ENCODE measurements around the gene DNAJC8.

DNAJC8 gene

DNA sequence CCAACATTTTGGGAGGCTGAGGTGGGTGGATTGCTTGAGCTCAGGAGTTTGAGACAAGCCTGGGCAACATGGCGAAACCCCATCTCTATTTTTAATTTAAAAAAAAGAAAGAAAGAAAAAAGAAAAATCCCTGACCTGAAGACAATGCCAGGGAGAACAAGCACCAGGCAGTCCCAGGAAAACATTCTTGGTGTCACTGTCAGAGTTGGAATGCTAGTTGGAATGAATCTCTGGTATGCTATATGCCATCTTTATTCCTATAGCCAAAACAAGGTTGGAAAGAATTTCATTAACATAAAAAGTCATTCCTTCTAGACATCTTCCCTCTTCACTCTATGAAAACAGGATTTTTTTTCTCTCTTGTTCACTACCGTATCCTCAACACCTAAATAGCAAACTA is 2.8 kb downstream of the DNAJC8 start:
- no peak overlapping the region for H3K4me3 ChIP-seq (ENCODE audit: low read depth, low read length)
- no peak for DNase-seq (ENCODE audit: low read depth, low spot score)
- ChIA-PET POLR2A (no interaction called here), CTCF (interaction anchor here (0.6 to 1.8 kb wide), 2 partner anchors 21 to 612 kb away, joined by 3 to 7 read pairs; no protein-coding TSS in a partner anchor)
- TF ChIP-seq, protein P1, sequence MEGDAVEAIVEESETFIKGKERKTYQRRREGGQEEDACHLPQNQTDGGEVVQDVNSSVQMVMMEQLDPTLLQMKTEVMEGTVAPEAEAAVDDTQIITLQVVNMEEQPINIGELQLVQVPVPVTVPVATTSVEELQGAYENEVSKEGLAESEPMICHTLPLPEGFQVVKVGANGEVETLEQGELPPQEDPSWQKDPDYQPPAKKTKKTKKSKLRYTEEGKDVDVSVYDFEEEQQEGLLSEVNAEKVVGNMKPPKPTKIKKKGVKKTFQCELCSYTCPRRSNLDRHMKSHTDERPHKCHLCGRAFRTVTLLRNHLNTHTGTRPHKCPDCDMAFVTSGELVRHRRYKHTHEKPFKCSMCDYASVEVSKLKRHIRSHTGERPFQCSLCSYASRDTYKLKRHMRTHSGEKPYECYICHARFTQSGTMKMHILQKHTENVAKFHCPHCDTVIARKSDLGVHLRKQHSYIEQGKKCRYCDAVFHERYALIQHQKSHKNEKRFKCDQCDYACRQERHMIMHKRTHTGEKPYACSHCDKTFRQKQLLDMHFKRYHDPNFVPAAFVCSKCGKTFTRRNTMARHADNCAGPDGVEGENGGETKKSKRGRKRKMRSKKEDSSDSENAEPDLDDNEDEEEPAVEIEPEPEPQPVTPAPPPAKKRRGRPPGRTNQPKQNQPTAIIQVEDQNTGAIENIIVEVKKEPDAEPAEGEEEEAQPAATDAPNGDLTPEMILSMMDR (IDR thresholded peaks at IDR 0.05; ENCODE audit: insufficient read depth, low read length, missing control alignments) = no peak

DNA sequence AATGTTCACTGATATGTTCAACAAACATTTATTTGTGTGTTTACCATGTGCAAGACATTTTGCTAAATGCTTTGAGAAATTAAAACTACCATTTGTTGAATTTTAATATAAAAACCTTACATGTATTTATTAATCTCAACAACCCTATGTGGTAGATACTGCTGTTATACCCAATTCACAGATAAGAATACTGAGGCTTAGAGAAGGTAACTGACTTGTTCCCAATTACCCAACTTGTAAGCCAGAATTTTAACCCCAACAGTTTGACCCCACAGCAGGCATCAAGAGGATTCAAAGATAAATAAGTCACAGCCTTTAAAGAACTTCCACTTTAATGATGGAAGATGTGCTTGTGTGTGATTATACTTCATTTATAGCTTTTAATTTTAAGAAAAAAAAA is 3.7 kb downstream of the DNAJC8 start:
- CTCF ChIA-PET = interaction anchor here (1.3 to 1.8 kb wide), 3 partner anchors 19 to 137 kb away, joined by 3 to 7 read pairs (median 3); no protein-coding TSS in a partner anchor

GRCh38 chr1:28213315-28213714 is 19.5 kb downstream of the DNAJC8 start:
- CTCF ChIA-PET = interaction anchor here (0.8 to 11.9 kb wide), 7 partner anchors 10 to 350 kb away, joined by 3 to 330 read pairs (median 4); partner anchors contain the start of gene EYA3
- POLR2A ChIA-PET = interaction anchor here (0.7 to 1.4 kb wide), 2 partner anchors 22 to 225 kb away, joined by 3 read pairs; partner anchors contain the start of gene ATP5IF1
- TF ChIP-seq, protein P1 (IDR thresholded peaks at IDR 0.05; ENCODE audit: insufficient read depth, low read length, missing control alignments) = no peak
- no peak overlapping the region for H3K4me3 ChIP-seq (ENCODE audit: low read depth, low read length)
- DNase-seq (ENCODE audit: low read depth, low spot score) = no peak

More for the DNA sequence above, 3.7 kb downstream of the DNAJC8 start:
- POLR2A ChIA-PET = no interaction called here
- TF ChIP-seq, protein P1 (IDR thresholded peaks at IDR 0.05; ENCODE audit: insufficient read depth, low read length, missing control alignments) = no peak
- no peak overlapping the region for H3K4me3 ChIP-seq (ENCODE audit: low read depth, low read length)
- DNase-seq (ENCODE audit: low read depth, low spot score) = no peak

GRCh38 chr1:28209700-28210099 is 23.1 kb downstream of the DNAJC8 start:
- ChIA-PET POLR2A (no interaction called here), CTCF (interaction anchor here (0.6 to 11.9 kb wide), 19 partner anchors 8 to 395 kb away, joined by 3 to 330 read pairs (median 5); partner anchors contain the start of gene EYA3)
- TF ChIP-seq, protein P1 (IDR thresholded peaks at IDR 0.05; ENCODE audit: insufficient read depth, low read length, missing control alignments) = no peak
- DNase-seq (ENCODE audit: low read depth, low spot score) = no peak
- no peak overlapping the region for H3K4me3 ChIP-seq (ENCODE audit: low read depth, low read length)

- CTCF ChIA-PET = interaction anchor here (0.6 to 11.9 kb wide), 30 partner anchors 9 to 396 kb away, joined by 3 to 330 read pairs (median 4); partner anchors contain the start of gene EYA3
- POLR2A ChIA-PET = no interaction called here
Measured at GRCh38 chr1:28208818-28209441, 23.9 kb downstream of the DNAJC8 start.

GRCh38 chr1:28205243-28205642 is 27.6 kb downstream of the DNAJC8 start:
- TF ChIP-seq, protein P1 (IDR thresholded peaks at IDR 0.05; ENCODE audit: insufficient read depth, low read length, missing control alignments) = no peak
- ChIA-PET CTCF (interaction anchor here (1.1 to 11.9 kb wide), 2 partner anchors 117 to 347 kb away, joined by 3 to 330 read pairs; partner anchors contain the start of gene EYA3), POLR2A (no interaction called here)
- DNase-seq (ENCODE audit: low read depth, low spot score) = no peak
- no peak overlapping the region for H3K4me3 ChIP-seq (ENCODE audit: low read depth, low read length)

More at GRCh38 chr1:28208818-28209441, 23.9 kb downstream of the DNAJC8 start:
- TF ChIP-seq, protein P1 (IDR thresholded peaks at IDR 0.05; ENCODE audit: insufficient read depth, low read length, missing control alignments) = peak; percentile 72
- DNase-seq (ENCODE audit: low read depth, low spot score) = no peak
- H3K4me3 ChIP-seq (ENCODE audit: low read depth, low read length) = no peak overlapping the region

All from AG04449 (cell line).